ENCODE data around the gene PCDHA1.

The PCDHA1 gene

GRCh38 chr5:141010047-141010793 is 224.3 kb downstream of the PCDHA1 start:
- POLR2A ChIA-PET, result no interaction called here
- TF ChIP-seq ATF2 (tag by site-specific recombination; IDR thresholded peaks at IDR 0.05; ENCODE audit: low read depth) (0 out of 2 replicates have a peak, but pooled peaks have one; percentile 19), ZNF585B (tag by site-specific recombination; IDR thresholded peaks at IDR 0.05) (no peak), ZNF391 (tag by site-specific recombination; IDR thresholded peaks at IDR 0.05; ENCODE audit: borderline replicate concordance, low read depth) (no peak), ZNF747 (tag by site-specific recombination; IDR thresholded peaks at IDR 0.05) (no peak), ZNF19 (tag by site-specific recombination; IDR thresholded peaks at IDR 0.05; ENCODE audit: low read depth) (no peak)
- no peaks in the 10 kb centered on the region for H3K9me3 ChIP-seq (ENCODE audit: control insufficient read depth, insufficient read depth, low read depth, low read length)
- H3K4me1 ChIP-seq (ENCODE audit: control insufficient read depth, insufficient read depth, low read length), result no peaks in the 10 kb centered on the region
- H3K4me3 ChIP-seq (ENCODE audit: low read depth, low read length), result no peak overlapping the region
- CTCF ChIA-PET, result interaction anchor here (0.6 to 1.2 kb wide), 2 partner anchors 30 to 84 kb away, joined by 3 to 4 read pairs; partner anchors contain the start of gene PCDHAC1
- H3K27ac ChIP-seq (ENCODE audit: extremely low read depth, low read depth, low read length), result no peak overlapping the region
- no peaks in the 10 kb centered on the region for H3K36me3 ChIP-seq (ENCODE audit: control insufficient read depth in 2 of 2, insufficient read depth in 1 of 2, low read length in 2 of 2)

- Histone ChIP-seq H3K36me3 (ENCODE audit: control insufficient read depth in 2 of 2, insufficient read depth in 1 of 2, low read length in 2 of 2) (no peaks in the 10 kb centered on the region), H3K27ac (ENCODE audit: extremely low read depth, low read depth, low read length) (no peak overlapping the region), H3K9me3 (ENCODE audit: control insufficient read depth, insufficient read depth, low read depth, low read length) (no peaks in the 10 kb centered on the region), H3K4me3 (ENCODE audit: low read depth, low read length) (no peak overlapping the region), H3K4me1 (ENCODE audit: control insufficient read depth, insufficient read depth, low read length) (no peaks in the 10 kb centered on the region)
- ChIA-PET POLR2A (no interaction called here), CTCF (interaction anchor here (0.6 to 1.7 kb wide), 3 partner anchors 50 to 149 kb away, joined by 3 to 6 read pairs (median 5); partner anchors contain the start of gene PCDHA11)
- TF ChIP-seq ZNF426 (tag by site-specific recombination; IDR thresholded peaks at IDR 0.05) (no peak), ZNF623 (tag by site-specific recombination; IDR thresholded peaks at IDR 0.05) (no peak), ZBTB8A (tag by site-specific recombination; IDR thresholded peaks at IDR 0.05) (no peak), ZFHX2 (tag by site-specific recombination; conservative IDR thresholded peaks at IDR 0.05) (no peak), ZNF664 (tag by site-specific recombination; IDR thresholded peaks at IDR 0.05) (no peak), KLF10 (tag by site-specific recombination; IDR thresholded peaks at IDR 0.05) (no peak), ZNF555 (tag by site-specific recombination; conservative IDR thresholded peaks at IDR 0.05) (no peak), ZNF670 (tag by site-specific recombination; IDR thresholded peaks at IDR 0.05; ENCODE audit: low read depth) (no peak), ZNF2 (tag by site-specific recombination; IDR thresholded peaks at IDR 0.05) (no peak), ZBTB20 (tag by site-specific recombination; IDR thresholded peaks at IDR 0.05) (no peak), REPIN1 (tag by site-specific recombination; IDR thresholded peaks at IDR 0.05; ENCODE audit: low read depth) (no peak), ZEB2 (tag by site-specific recombination; IDR thresholded peaks at IDR 0.05) (no peak), SETDB1 (IDR thresholded peaks at IDR 0.05; ENCODE audit: insufficient read length, low read length) (no peak), SCRT2 (tag by site-specific recombination; IDR thresholded peaks at IDR 0.05) (no peak), ZNF19 (tag by site-specific recombination; IDR thresholded peaks at IDR 0.05; ENCODE audit: low read depth) (no peak), ZNF274 (IDR thresholded peaks at IDR 0.05; ENCODE audit: low read length) (no peak), ZNF274 (tag by site-specific recombination; IDR thresholded peaks at IDR 0.05; ENCODE audit: borderline replicate concordance) (no peak), YY2 (tag by site-specific recombination; IDR thresholded peaks at IDR 0.05) (no peak), TRIM28 (IDR thresholded peaks at IDR 0.05; ENCODE audit: borderline replicate concordance, low read length) (no peak)
These were observed 232.0 kb downstream of the PCDHA1 start for GRCh38 chr5:141017943-141018342.
